Psoas muscle (tissue), 8 donors: Measurements from ENCODE around the gene GGCT. TPM values are rescaled to one million over a fixed set of nuclear protein-coding genes. Genes with fewer than 3 reads are reported as not detected.

Source experiments
- ATAC-seq, 4 donors: fragments of 200-7000 bp; cut with Tn5 transposase; one replicate each; pipeline ENCODE4 v1.9.1; 2020; ENCODE audit warnings: moderate library complexity in 3 of 4, mild to moderate bottlenecking in 2 of 4
- DNase-seq, 2 donors: peaks; one replicate each; pipeline ENCODE4 v3.0.0-alpha.2; 2020
- H3K27ac ChIP-seq: fragments of 200-600 bp; one replicate; pipeline ENCODE4 v1.8.0; 2022
- H3K27me3 ChIP-seq, 3 donors: fragments of 200-600 bp in 1 of 3; one replicate each; pipeline versions ENCODE4 v1.6.1 to v1.8.0; 2013 to 2022; ENCODE audit warnings: low read length in 2 of 3, mild to moderate bottlenecking in 2 of 3, moderate library complexity in 1 of 3; ENCODE audit not compliant: insufficient read depth in 3 of 3
- H3K36me3 ChIP-seq, 2 donors: fragments of 200-600 bp in 1 of 2; one replicate each; pipeline versions ENCODE4 v1.6.1 to v1.8.0; 2013 to 2022; ENCODE audit warnings: low read depth in 1 of 2, mild to moderate bottlenecking in 1 of 2, moderate library complexity in 1 of 2; ENCODE audit not compliant: insufficient read depth in 1 of 2
- H3K4me1 ChIP-seq: fragments of 200-600 bp; one replicate; pipeline ENCODE4 v1.8.0; 2022
- H3K4me3 ChIP-seq: fragments of 200-600 bp; one replicate; pipeline ENCODE4 v1.8.0; 2022; ENCODE audit warnings: mild to moderate bottlenecking
- H3K9me3 ChIP-seq: fragments of 200-600 bp; one replicate; pipeline ENCODE4 v1.8.0; 2022
- WGBS, 3 donors: extraction: QIAGEN DNeasy Blood & Tissue Kit; methylation state at CpG; one replicate each; pipeline versions ENCODE4 v1.1.6 to v1.1.7; 2013; 5-methylcytosine and 5-hydroxymethylcytosine counted together
- intact Hi-C, 2 donors: fragments of 100-400 bp; cut with DNase I; formaldehyde crosslinking; loops; one replicate each; pipeline versions ENCODE4 v1.11.0 to v1.14.2; 2022
- polyA plus RNA-seq, 3 donors: library from polyadenylated mRNA; stranded (reverse); fragments of 200-250 nt; gene quantifications; one replicate each; pipeline ENCODE4 v1.2.3, GENCODE V29; 2013
- total RNA-seq, 4 donors: library from RNA; stranded (reverse); fragmentation: NEBNext Ultra II Directional in 2 of 4; extraction: Animal tissue kit (Norgen Biotek cat#: 25700) in 2 of 4; gene quantifications; one replicate each; pipeline versions ENCODE4 v1.2.1 to v1.2.4, GENCODE V29; 2021 to 2023
- TF ChIP-seq, protein P1 (sequence below): fragments of 200-600 bp; IDR thresholded peaks from one replicate; pipeline ENCODE4 v1.8.0; 2022; ENCODE audit warnings: antibody characterized with exemption
- donor health status: healthy with polysubstance abuse.
- donor health status: DM: no; HTN: no; CAD: no; lungs with moderate emphysema.
- donor health status: Bipolar disorder and iron deficiency.
- donor health status: healthy.
- donor health status: DM: yes; HTN: yes; CAD: no.
- donor health status: DM: no; HTN: no; CAD: no.
- donor health status: DM: no; HTN: no; CAD: no.
- donor health status: DM: yes; HTN: yes; CAD: no.

Gene GGCT
- total and polyA plus RNA-seq, 7 donors: 16.2 to 55.7 (median 20.6) TPM

- no peaks in the 10 kb centered on the region for H3K9me3 ChIP-seq
- H3K36me3 ChIP-seq: no peaks in the 10 kb centered on the region
- no peaks in the 10 kb centered on the region for H3K27me3 ChIP-seq
- TF ChIP-seq, protein P1, sequence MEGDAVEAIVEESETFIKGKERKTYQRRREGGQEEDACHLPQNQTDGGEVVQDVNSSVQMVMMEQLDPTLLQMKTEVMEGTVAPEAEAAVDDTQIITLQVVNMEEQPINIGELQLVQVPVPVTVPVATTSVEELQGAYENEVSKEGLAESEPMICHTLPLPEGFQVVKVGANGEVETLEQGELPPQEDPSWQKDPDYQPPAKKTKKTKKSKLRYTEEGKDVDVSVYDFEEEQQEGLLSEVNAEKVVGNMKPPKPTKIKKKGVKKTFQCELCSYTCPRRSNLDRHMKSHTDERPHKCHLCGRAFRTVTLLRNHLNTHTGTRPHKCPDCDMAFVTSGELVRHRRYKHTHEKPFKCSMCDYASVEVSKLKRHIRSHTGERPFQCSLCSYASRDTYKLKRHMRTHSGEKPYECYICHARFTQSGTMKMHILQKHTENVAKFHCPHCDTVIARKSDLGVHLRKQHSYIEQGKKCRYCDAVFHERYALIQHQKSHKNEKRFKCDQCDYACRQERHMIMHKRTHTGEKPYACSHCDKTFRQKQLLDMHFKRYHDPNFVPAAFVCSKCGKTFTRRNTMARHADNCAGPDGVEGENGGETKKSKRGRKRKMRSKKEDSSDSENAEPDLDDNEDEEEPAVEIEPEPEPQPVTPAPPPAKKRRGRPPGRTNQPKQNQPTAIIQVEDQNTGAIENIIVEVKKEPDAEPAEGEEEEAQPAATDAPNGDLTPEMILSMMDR: no peak
- 62 to 75% (median 70%) methylated on average over 2 of the region's 2 CpGs for WGBS, 3 donors
- DNase-seq (no peak), ATAC-seq (no peak)
- no peak overlapping the region for H3K27ac ChIP-seq
- intact Hi-C loops: no loop called here
- no peak overlapping the region for H3K4me3 ChIP-seq
- peaks cover 44% of the 10 kb centered on the region for H3K4me1 ChIP-seq
Observed at GRCh38 chr7:30468041-30468440, 36.6 kb downstream of the GGCT start.

DNA sequence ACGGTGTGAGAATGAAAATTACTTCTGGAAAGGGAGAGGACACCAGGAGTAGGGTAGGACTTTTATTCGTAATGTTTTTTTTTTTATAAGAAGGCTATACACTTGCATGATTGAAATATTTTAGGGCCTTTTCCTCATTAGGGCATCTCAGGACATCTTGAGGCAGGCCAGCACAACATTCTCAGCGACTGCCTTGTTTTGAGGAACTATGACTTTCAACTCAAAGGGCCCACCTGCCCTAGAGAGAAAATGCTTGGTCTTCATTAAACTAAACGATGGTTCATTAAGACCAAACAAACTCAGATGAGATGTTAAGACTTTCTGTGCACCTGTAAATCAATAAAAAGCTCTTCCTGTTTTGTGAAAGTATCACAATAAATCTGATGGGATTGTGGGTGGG, 37.4 kb downstream of the GGCT start:
- Histone ChIP-seq H3K36me3 (no peaks in the 10 kb centered on the region), H3K4me1 (peaks cover 44% of the 10 kb centered on the region), H3K4me3 (no peak overlapping the region), H3K27ac (no peak overlapping the region), H3K9me3 (no peaks in the 10 kb centered on the region), H3K27me3 (no peaks in the 10 kb centered on the region)
- DNase-seq (no peak), ATAC-seq (no peak)
- TF ChIP-seq, protein P1: no peak
- 88 to 90% (median 90%) methylated on average over 4 of the region's 4 CpGs for WGBS, 3 donors
- intact Hi-C loops: no loop called here

DNA sequence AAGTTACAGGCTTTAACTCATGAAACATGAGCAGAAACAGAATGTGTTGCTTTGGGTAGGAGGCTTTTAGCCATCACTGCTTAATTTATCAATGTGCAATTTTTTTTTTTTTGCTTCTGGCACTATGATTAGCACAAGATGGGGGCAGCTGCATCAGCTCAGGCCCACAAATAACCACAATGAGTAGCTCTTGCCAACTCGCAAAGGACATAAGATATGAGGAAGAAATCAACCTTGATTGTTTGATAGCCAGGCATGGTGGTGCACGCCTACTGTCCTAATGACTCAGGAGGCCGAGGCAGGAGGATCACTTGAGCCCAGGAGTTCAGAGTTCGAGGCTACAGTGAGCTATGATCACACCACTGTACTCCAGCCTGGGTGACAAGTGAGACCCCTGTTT, 38.4 kb downstream of the GGCT start:
- ATAC-seq (no peak), DNase-seq (no peak)
- WGBS, 3 donors: 68 to 84% (median 84%) methylated on average over 4 of the region's 4 CpGs
- Histone ChIP-seq H3K36me3 (no peaks in the 10 kb centered on the region), H3K27me3 (no peaks in the 10 kb centered on the region), H3K4me3 (no peak overlapping the region), H3K9me3 (no peaks in the 10 kb centered on the region), H3K4me1 (peaks cover 44% of the 10 kb centered on the region), H3K27ac (no peak overlapping the region)
- intact Hi-C loops: no loop called here
- TF ChIP-seq, protein P1: no peak

- Histone ChIP-seq H3K27ac (no peak overlapping the region), H3K4me3 (no peak overlapping the region), H3K4me1 (peaks cover 44% of the 10 kb centered on the region), H3K36me3 (no peaks in the 10 kb centered on the region), H3K9me3 (no peaks in the 10 kb centered on the region), H3K27me3 (no peaks in the 10 kb centered on the region)
- ATAC-seq (no peak), DNase-seq (no peak)
- WGBS, 3 donors: 74 to 78% (median 77%) methylated on average over 2 of the region's 2 CpGs
- TF ChIP-seq, protein P1: no peak
- intact Hi-C loops: no loop called here
Observed at GRCh38 chr7:30465811-30466180, 38.8 kb downstream of the GGCT start.

- Histone ChIP-seq H3K27me3 (no peaks in the 10 kb centered on the region), H3K4me3 (no peak overlapping the region), H3K36me3 (no peaks in the 10 kb centered on the region), H3K27ac (no peak overlapping the region), H3K9me3 (no peaks in the 10 kb centered on the region), H3K4me1 (peaks cover 39% of the 10 kb centered on the region)
- intact Hi-C loops: no loop called here
- TF ChIP-seq, protein P1: no peak
- ATAC-seq (no peak), DNase-seq (no peak)
- WGBS, 3 donors: 82 to 88% (median 83%) methylated on average over 5 of the region's 5 CpGs
Observed at GRCh38 chr7:30465046-30465810, 39.4 kb downstream of the GGCT start.
